Thyroid gland (tissue), 4 donors: Measurements from ENCODE around the gene IQGAP2.

Experiments used
- POLR2A ChIP-seq, 2 donors: fragments of 450-650 bp; IDR thresholded peaks; one replicate each; pipeline ENCODE4 v1.6.1; 2017; ENCODE audit warnings: antibody characterized with exemption in 2 of 2, mild to moderate bottlenecking in 2 of 2, moderate library complexity in 1 of 2
- TF ChIP-seq, protein P1 (sequence below), 6 experiments: fragments of 200-600 bp in 3 of 6; fragments of 450-650 bp in 3 of 6; sonication (generic) in 3 of 6; IDR thresholded peaks; one replicate each; pipeline ENCODE4 v1.5.1; 2016 to 2019; ENCODE audit warnings: antibody characterized with exemption in 6 of 6, mild to moderate bottlenecking in 2 of 6, inconsistent platforms in 1 of 6, moderate library complexity in 1 of 6

DNA sequence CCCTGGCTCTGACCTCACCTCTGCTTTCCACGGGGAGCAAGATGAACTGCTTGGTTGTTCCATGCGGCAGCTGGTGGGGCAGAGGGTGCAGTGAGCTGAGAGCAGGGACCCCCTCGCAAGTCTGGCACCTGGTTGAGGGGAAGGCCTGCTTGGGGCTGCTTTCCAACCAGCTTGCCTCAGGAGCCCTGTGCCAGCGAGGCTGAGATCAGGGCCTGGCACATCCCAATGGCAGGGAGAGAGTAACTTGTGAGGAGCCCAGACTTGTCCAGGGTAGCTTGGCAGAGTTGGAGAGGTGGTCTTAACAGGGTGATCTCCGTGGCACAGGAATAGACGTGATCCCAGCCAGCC lies 68.9 kb downstream of the IQGAP2 start:
- TF ChIP-seq, protein P1, sequence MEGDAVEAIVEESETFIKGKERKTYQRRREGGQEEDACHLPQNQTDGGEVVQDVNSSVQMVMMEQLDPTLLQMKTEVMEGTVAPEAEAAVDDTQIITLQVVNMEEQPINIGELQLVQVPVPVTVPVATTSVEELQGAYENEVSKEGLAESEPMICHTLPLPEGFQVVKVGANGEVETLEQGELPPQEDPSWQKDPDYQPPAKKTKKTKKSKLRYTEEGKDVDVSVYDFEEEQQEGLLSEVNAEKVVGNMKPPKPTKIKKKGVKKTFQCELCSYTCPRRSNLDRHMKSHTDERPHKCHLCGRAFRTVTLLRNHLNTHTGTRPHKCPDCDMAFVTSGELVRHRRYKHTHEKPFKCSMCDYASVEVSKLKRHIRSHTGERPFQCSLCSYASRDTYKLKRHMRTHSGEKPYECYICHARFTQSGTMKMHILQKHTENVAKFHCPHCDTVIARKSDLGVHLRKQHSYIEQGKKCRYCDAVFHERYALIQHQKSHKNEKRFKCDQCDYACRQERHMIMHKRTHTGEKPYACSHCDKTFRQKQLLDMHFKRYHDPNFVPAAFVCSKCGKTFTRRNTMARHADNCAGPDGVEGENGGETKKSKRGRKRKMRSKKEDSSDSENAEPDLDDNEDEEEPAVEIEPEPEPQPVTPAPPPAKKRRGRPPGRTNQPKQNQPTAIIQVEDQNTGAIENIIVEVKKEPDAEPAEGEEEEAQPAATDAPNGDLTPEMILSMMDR (IDR thresholded peaks at IDR 0.05) = no peak
- no peak for TF ChIP-seq POLR2A (IDR thresholded peaks at IDR 0.05)
